ENCODE data around the gene LONP1. TPM values are rescaled to one million over a fixed set of nuclear protein-coding genes. Genes with fewer than 3 reads are reported as not detected.

The LONP1 gene
- total RNA-seq, 2 experiments from 2014 or later = 134 to 141 TPM

DNA sequence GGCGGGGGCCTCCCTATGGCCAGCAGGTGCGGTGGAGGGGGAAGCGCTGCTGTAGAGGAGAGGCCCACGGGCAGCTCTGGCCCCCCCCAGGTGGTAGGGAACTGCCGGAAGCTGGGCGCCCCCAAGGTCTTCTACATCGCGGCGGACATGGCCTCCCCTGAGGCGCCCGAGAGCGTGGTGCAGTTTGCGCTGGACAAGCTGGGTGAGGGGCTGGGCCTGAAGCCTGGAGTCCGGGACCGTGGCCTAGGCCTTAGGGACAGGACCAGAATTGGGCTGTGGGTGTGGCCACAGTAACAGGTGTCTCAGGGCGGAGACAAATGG, 33.7 kb downstream of the LONP1 start:
- peaks cover 26% of the 10 kb centered on the region for H3K4me1 Mint-ChIP-seq
- CTCF ChIA-PET = interaction anchor here (0.7 to 7.9 kb wide), 12 partner anchors 16 to 440 kb away, joined by 3 to 122 read pairs (median 6); partner anchors contain the start of genes CATSPERD, DUS3L, LONP1 and SAFB

GRCh38 chr19:5684694-5685430, 35.1 kb downstream of the LONP1 start:
- Mint-ChIP-seq H3K9me3 (ENCODE audit: low read depth) (no peaks in the 10 kb centered on the region), H3K36me3 (no peaks in the 10 kb centered on the region), H3K27ac (no peak overlapping the region), H3K4me3 (no peak overlapping the region), H3K4me1 (peaks cover 26% of the 10 kb centered on the region), H3K27me3 (no peaks in the 10 kb centered on the region)
- CTCF ChIA-PET = interaction anchor here (7.9 kb wide), 1 partner anchor 34 kb away, joined by 122 read pairs; the partner anchor contains the start of genes CATSPERD and LONP1
- DNase-seq (no peak), ATAC-seq (no peak)

More for the DNA sequence above, 33.7 kb downstream of the LONP1 start:
- no peak for ATAC-seq
- H3K27ac Mint-ChIP-seq = peak overlapping the region; percentile 93
- H3K27me3 Mint-ChIP-seq = no peaks in the 10 kb centered on the region
- H3K9me3 Mint-ChIP-seq (ENCODE audit: low read depth) = no peaks in the 10 kb centered on the region
- DNase-seq = no peak
- peak overlapping the region; percentile 78 for H3K4me3 Mint-ChIP-seq
- H3K36me3 Mint-ChIP-seq = peaks cover 10% of the 10 kb centered on the region

- Mint-ChIP-seq H3K4me1 (peaks cover 25% of the 10 kb centered on the region), H3K4me3 (no peak overlapping the region), H3K9me3 (ENCODE audit: low read depth) (no peaks in the 10 kb centered on the region), H3K27ac (no peak overlapping the region), H3K36me3 (no peaks in the 10 kb centered on the region), H3K27me3 (no peaks in the 10 kb centered on the region)
- CTCF ChIA-PET = interaction anchor here (0.6 to 1.6 kb wide), 2 partner anchors 59 to 1202 kb away, joined by 3 read pairs; no protein-coding TSS in a partner anchor
- no peak for ATAC-seq
- DNase-seq = no peak
Observed at GRCh38 chr19:5683177-5683886, 36.6 kb downstream of the LONP1 start.

DNA sequence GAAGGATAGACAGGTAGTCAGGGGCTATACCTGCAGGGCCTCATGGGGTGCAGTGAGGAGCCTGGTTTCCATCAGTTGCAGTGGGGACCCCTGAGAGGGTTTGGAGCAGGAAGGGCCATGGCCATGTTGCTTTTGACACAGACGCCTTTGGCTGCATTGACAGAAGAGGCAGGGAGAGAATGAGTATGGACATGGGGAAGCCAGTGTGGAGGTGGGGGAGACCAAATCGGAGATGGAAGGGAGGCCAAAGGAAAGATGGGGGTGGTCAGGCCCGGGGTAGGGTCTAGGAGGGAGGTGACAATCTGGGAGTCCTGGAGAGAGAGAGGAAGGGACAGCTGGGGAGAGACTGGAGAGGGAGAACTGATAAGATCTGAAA, 37.9 kb downstream of the LONP1 start:
- Mint-ChIP-seq H3K27me3 (no peaks in the 10 kb centered on the region), H3K9me3 (ENCODE audit: low read depth) (no peaks in the 10 kb centered on the region), H3K4me1 (peaks cover 22% of the 10 kb centered on the region), H3K27ac (no peak overlapping the region), H3K4me3 (no peak overlapping the region), H3K36me3 (no peaks in the 10 kb centered on the region)
- no peak for ATAC-seq
- DNase-seq = no peak
- CTCF ChIA-PET = interaction anchor here (1.2 to 1.6 kb wide), 2 partner anchors 58 to 286 kb away, joined by 3 read pairs; no protein-coding TSS in a partner anchor

- no peak for DNase-seq
- no peaks in the 10 kb centered on the region for H3K27me3 Mint-ChIP-seq
- no peaks in the 10 kb centered on the region for H3K9me3 Mint-ChIP-seq (ENCODE audit: low read depth)
- H3K36me3 Mint-ChIP-seq = no peaks in the 10 kb centered on the region
- H3K4me1 Mint-ChIP-seq = peaks cover 22% of the 10 kb centered on the region
- peak overlapping the region; percentile 33 for H3K27ac Mint-ChIP-seq
- peak overlapping the region; percentile 60 for H3K4me3 Mint-ChIP-seq
- CTCF ChIA-PET = interaction anchor here (1.2 to 1.6 kb wide), 2 partner anchors 57 to 286 kb away, joined by 3 read pairs; no protein-coding TSS in a partner anchor
- ATAC-seq = no peak
Observed at GRCh38 chr19:5681391-5682106, 38.4 kb downstream of the LONP1 start.

DNA sequence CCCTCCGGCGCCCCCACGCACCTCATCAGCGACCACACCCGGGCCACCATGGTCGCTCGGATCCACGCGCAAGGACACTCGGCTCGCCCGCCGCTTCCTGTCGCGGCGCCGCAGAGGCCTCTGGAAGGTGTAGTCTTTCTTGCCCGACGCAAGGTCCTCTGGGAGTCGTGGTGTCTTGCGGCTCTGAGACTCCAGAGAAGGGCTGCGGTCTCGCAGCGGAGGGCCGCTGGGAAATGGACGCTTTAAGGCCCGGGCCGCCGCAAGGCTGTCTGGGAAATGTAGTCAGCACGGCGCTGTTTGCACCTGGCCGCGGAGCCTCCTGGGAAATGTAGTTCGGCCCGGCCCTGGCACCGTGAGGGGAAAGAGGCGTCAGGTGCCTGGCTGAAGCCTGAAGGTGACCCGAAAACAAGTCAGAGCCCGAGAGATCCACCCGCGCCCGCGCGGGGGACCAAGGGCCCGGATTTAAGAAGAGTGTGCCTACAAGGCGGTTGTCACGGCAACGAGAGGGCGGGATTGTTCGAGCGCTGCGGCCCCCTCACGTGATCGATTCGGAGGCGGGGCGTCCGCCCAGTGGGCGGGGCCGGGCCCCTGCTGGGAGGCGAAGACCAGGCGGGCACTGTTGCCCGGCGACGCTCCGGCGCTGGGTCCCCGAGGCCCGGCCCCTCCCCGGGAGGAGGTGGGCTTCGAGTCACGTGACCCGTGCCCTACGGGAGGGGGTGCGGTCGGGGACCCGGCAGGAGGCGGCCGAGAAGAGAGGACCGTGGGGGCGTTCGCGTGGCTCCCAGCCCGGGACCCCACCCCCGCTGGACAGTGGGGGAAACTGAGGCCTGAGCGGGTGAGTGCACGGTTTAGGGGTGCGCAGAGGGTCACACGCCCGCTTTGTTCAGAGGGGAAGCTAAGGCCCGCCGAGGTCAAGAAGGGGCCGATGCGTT, 39.2 kb downstream of the LONP1 start, which contains the start of the genes HSD11B1L and MICOS13:
HSD11B1L (plus strand) TSS at position 591 of the 932 bp plus-strand sequence. CDS start 3,806 bp downstream, outside the sequence.
MICOS13 (minus strand) TSS at position 80 of the 932 bp plus-strand sequence; CDS start at position 50, 30 bp downstream.
- CTCF ChIA-PET = interaction anchor here (1.4 to 1.6 kb wide), 2 partner anchors 10 to 41 kb away, joined by 3 to 4 read pairs; no protein-coding TSS in a partner anchor

DNA sequence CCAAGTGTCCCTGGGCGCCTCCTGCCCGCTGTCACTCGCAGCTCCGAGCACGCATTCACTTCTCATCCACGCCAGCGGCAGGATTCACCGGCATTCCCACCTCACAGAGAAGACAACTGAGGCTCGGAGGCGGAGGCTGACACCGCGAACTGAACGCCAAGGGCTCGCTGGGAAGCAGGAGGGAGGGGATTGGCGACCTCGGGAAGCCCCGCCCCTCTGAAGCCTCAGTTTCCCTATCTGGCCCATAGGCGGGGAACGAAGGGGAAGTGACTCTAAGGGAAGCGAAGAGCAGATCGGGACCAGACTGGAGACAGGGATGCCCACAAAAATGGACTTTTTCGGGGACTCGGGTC, 39.9 kb downstream of the LONP1 start:
- CTCF ChIA-PET = interaction anchor here (1.4 to 2.3 kb wide), 3 partner anchors 10 to 41 kb away, joined by 3 to 12 read pairs (median 4); partner anchors contain the start of gene RPL36
- peaks cover 18% of the 10 kb centered on the region for H3K4me1 Mint-ChIP-seq
- peak overlapping the region; percentile 95 for H3K4me3 Mint-ChIP-seq
- no peaks in the 10 kb centered on the region for H3K9me3 Mint-ChIP-seq (ENCODE audit: low read depth)
- H3K27me3 Mint-ChIP-seq = no peaks in the 10 kb centered on the region
- H3K27ac Mint-ChIP-seq = peak overlapping the region; percentile 95
- ATAC-seq (no peak), DNase-seq (no peak)
- H3K36me3 Mint-ChIP-seq = peaks cover 1% of the 10 kb centered on the region

More for the DNA sequence above, 39.2 kb downstream of the LONP1 start, which contains the start of the genes HSD11B1L and MICOS13:
- H3K27me3 Mint-ChIP-seq = no peaks in the 10 kb centered on the region
- H3K4me1 Mint-ChIP-seq = peaks cover 19% of the 10 kb centered on the region
- DNase-seq (peak; percentile 99), ATAC-seq (peak; percentile 97)
- H3K9me3 Mint-ChIP-seq (ENCODE audit: low read depth) = no peaks in the 10 kb centered on the region
- peak within 1 kb of the TSS; percentile 95 for H3K4me3 Mint-ChIP-seq
- H3K36me3 Mint-ChIP-seq = peaks cover 1% of the 10 kb centered on the region
- peak within 1 kb of the TSS; percentile 95 for H3K27ac Mint-ChIP-seq

GRCh38 chr19:5679289-5680083, 40.5 kb downstream of the LONP1 start:
- DNase-seq (no peak), ATAC-seq (no peak)
- H3K9me3 Mint-ChIP-seq (ENCODE audit: low read depth) = no peaks in the 10 kb centered on the region
- peaks cover 1% of the 10 kb centered on the region for H3K36me3 Mint-ChIP-seq
- no peaks in the 10 kb centered on the region for H3K27me3 Mint-ChIP-seq
- CTCF ChIA-PET = interaction anchor here (1.4 to 2.3 kb wide), 3 partner anchors 9 to 42 kb away, joined by 3 to 12 read pairs (median 4); partner anchors contain the start of gene RPL36
- peak overlapping the region; percentile 95 for H3K4me3 Mint-ChIP-seq
- H3K27ac Mint-ChIP-seq = peak overlapping the region; percentile 95
- H3K4me1 Mint-ChIP-seq = peaks cover 18% of the 10 kb centered on the region

- no peak for ATAC-seq
Observed at GRCh38 chr19:5678071-5678718, 41.8 kb downstream of the LONP1 start.

GRCh38 chr19:5677580-5677979, 42.4 kb downstream of the LONP1 start:
- ATAC-seq (no peak), DNase-seq (no peak)
- Mint-ChIP-seq H3K36me3 (peaks cover 11% of the 10 kb centered on the region), H3K4me3 (no peak overlapping the region), H3K27ac (no peak overlapping the region), H3K9me3 (ENCODE audit: low read depth) (no peaks in the 10 kb centered on the region), H3K27me3 (no peaks in the 10 kb centered on the region), H3K4me1 (peaks cover 18% of the 10 kb centered on the region)
- CTCF ChIA-PET = interaction anchor here (2.3 kb wide), 1 partner anchor 13 kb away, joined by 12 read pairs; the partner anchor contains the start of gene RPL36

More at GRCh38 chr19:5678071-5678718, 41.8 kb downstream of the LONP1 start:
- Mint-ChIP-seq H3K27ac (no peak overlapping the region), H3K4me3 (no peak overlapping the region), H3K27me3 (no peaks in the 10 kb centered on the region), H3K4me1 (peaks cover 18% of the 10 kb centered on the region), H3K36me3 (peaks cover 7% of the 10 kb centered on the region), H3K9me3 (ENCODE audit: low read depth) (no peaks in the 10 kb centered on the region)
- DNase-seq = no peak
- CTCF ChIA-PET = interaction anchor here (2.3 kb wide), 1 partner anchor 12 kb away, joined by 12 read pairs; the partner anchor contains the start of gene RPL36

DNA sequence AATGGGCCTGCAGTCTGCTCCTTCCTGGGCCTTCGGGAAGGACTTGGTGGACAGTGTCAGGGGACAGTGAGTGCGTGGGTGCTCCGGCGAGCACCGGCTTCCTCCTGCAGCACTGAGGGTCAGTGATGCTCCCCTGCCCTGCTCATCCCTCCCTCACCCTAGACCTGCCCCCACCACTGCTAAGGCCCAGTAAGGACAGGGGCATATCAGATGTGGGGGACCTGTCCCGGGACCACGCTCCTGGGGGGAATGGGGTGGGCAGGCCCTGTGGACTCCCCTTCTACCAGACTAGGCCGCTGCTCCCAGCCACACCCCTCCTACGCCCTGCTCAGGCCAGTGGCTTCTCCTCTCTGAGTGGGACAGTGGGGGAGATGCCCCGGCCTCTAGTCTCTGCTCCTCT, 42.8 kb downstream of the LONP1 start:
- CTCF ChIA-PET = no interaction called here
- Mint-ChIP-seq H3K9me3 (ENCODE audit: low read depth) (no peaks in the 10 kb centered on the region), H3K4me3 (no peak overlapping the region), H3K4me1 (peaks cover 18% of the 10 kb centered on the region), H3K27ac (no peak overlapping the region), H3K36me3 (peaks cover 11% of the 10 kb centered on the region), H3K27me3 (no peaks in the 10 kb centered on the region)
- no peak for ATAC-seq
- DNase-seq = no peak

All from activated CD8-positive, alpha-beta memory T cell treated with anti-CD3 and anti-CD28 coated beads, Interleukin-2, amount 10 ng/mL, durations not matched to agents 7 days and 5 days (primary cell).